RWPE1 (cell line): Measurements from ENCODE around the gene PRPS1.
"Not testable (repeated sequence)": the region's sequence is repeated elsewhere in the genome, so short reads cannot be mapped to it uniquely, and the experiment has no call there.

Experiments used
- CTCF ChIA-PET: fragments of 350-600 bp; sonication (Branson Sonifier 250); formaldehyde crosslinking; extraction: SDS; loops from one replicate; lab custom pipeline; 2021; lab: Yijun Ruan, JAX
- POLR2A ChIA-PET: fragments of 400-600 bp; formaldehyde crosslinking; extraction: SDS; loops from one replicate; lab custom pipeline; 2020; ENCODE audit warnings: antibody characterized with exemption; ENCODE audit not compliant: low non-redundant PET; lab: Yijun Ruan, JAX
- DNase-seq: peaks from one replicate; pipeline ENCODE4 v3.0.0; 2012; ENCODE audit warnings: low spot score
- H3K27ac ChIP-seq: fragments of 450-650 bp; 2 replicates; pipeline ENCODE4 v1.5.1; 2017
- TF ChIP-seq, protein P1 (sequence below): fragments of 450-650 bp; conservative IDR thresholded peaks from 2 replicates; pipeline ENCODE4 v1.5.1; 2017; ENCODE audit warnings: low read depth, mild to moderate bottlenecking

The PRPS1 gene

GRCh38 chrX:107659768-107660167 lies 31.5 kb downstream of the PRPS1 start:
- TF ChIP-seq, protein P1, sequence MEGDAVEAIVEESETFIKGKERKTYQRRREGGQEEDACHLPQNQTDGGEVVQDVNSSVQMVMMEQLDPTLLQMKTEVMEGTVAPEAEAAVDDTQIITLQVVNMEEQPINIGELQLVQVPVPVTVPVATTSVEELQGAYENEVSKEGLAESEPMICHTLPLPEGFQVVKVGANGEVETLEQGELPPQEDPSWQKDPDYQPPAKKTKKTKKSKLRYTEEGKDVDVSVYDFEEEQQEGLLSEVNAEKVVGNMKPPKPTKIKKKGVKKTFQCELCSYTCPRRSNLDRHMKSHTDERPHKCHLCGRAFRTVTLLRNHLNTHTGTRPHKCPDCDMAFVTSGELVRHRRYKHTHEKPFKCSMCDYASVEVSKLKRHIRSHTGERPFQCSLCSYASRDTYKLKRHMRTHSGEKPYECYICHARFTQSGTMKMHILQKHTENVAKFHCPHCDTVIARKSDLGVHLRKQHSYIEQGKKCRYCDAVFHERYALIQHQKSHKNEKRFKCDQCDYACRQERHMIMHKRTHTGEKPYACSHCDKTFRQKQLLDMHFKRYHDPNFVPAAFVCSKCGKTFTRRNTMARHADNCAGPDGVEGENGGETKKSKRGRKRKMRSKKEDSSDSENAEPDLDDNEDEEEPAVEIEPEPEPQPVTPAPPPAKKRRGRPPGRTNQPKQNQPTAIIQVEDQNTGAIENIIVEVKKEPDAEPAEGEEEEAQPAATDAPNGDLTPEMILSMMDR: peak; percentile 65
- DNase-seq: peak; percentile 3
- POLR2A ChIA-PET: no interaction called here

GRCh38 chrX:107662145-107662544 lies 33.8 kb downstream of the PRPS1 start:
- TF ChIP-seq, protein P1: no peak
- no peak for DNase-seq
- ChIA-PET POLR2A (interaction anchor here (0.6 kb wide), 1 partner anchor 25 kb away, joined by 3 read pairs; no protein-coding TSS in a partner anchor), CTCF (interaction anchor here (0.6 kb wide), 2 partner anchors 59 to 86 kb away, joined by 3 to 5 read pairs; no protein-coding TSS in a partner anchor)
- no peak overlapping the region for H3K27ac ChIP-seq

More at GRCh38 chrX:107659768-107660167, 31.5 kb downstream of the PRPS1 start:
- CTCF ChIA-PET: interaction anchor here (0.6 to 2.5 kb wide), 6 partner anchors 52 to 635 kb away, joined by 3 to 12 read pairs (median 3); partner anchors contain the start of gene NCBP2L
- H3K27ac ChIP-seq: peak overlapping the region; percentile 62

DNA sequence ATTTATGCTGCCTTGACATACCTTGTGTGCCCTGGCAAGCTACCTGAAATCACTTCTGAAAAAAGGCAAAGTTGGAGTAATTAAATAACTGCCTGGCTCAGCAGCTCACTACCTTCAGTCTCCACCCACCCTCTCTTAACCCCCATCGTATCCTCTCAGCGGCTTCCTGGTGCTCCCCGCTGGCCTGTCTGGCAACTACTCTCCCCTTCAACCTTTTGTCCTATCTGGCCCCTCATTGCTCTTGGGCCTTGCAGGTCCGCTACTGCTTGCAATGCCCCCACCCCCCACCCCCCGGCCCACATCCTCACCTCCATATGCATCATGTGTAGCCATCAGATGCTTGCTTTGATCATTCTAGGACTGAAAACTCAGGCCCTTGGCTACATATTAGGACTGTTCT lies 34.5 kb downstream of the PRPS1 start:
- ChIA-PET POLR2A (no interaction called here), CTCF (interaction anchor here (0.6 kb wide), 1 partner anchor 59 kb away, joined by 5 read pairs; no protein-coding TSS in a partner anchor)

GRCh38 chrX:107666931-107667330 lies 38.6 kb downstream of the PRPS1 start:
- CTCF ChIA-PET: no interaction called here
- DNase-seq: no peak
- POLR2A ChIA-PET: no interaction called here
- no peak overlapping the region for H3K27ac ChIP-seq
- TF ChIP-seq, protein P1: no peak

More for the DNA sequence above, 34.5 kb downstream of the PRPS1 start:
- no peak for DNase-seq
- TF ChIP-seq, protein P1: no peak
- peak overlapping the region; percentile 26; the same call in 1 of the 2 replicates for H3K27ac ChIP-seq

GRCh38 chrX:107667426-107667825 lies 39.1 kb downstream of the PRPS1 start:
- no peak for DNase-seq
- POLR2A ChIA-PET: no interaction called here
- TF ChIP-seq, protein P1: no peak
- CTCF ChIA-PET: interaction anchor here (0.6 kb wide), 1 partner anchor 52 kb away, joined by 3 read pairs; no protein-coding TSS in a partner anchor
- H3K27ac ChIP-seq: no peak overlapping the region

- CTCF ChIA-PET, POLR2A ChIA-PET, DNase-seq: not testable (repeated sequence)
- peak overlapping the region; percentile 44 for H3K27ac ChIP-seq
Observed at GRCh38 chrX:107668710-107669109, 40.4 kb downstream of the PRPS1 start.

DNA sequence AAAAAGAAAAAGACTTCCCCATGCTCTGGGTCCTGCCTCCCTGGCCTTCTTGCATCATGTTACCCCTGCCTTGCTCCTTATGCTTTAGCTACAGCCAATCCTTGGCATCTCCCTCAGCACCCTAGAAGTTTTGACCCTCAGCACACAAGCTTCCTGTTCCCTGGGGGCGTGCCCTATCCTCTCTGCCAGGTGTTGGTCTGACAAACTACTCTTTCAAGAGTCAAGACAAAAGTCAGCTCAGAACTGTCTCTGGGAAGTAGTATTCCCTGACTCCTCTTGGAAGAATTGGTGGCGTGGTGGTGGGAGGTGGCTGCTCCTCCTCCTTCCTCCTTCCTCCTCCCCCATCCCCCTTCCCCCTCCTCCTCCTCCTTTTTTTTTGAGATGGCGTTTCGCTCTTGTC lies 41.0 kb downstream of the PRPS1 start:
- TF ChIP-seq, protein P1: no peak
- CTCF ChIA-PET: no interaction called here
- DNase-seq: no peak
- POLR2A ChIA-PET: no interaction called here
- H3K27ac ChIP-seq: peak overlapping the region; percentile 44
